Activated CD8-positive, alpha-beta T cell treated with anti-CD3 and anti-CD28 coated beads for 36 hours (primary cell): ENCODE results near the gene EOLA2. TPM values are rescaled to one million over a fixed set of nuclear protein-coding genes. Genes with fewer than 3 reads are reported as not detected.
"Not testable (repeated sequence)": the region's sequence is repeated elsewhere in the genome, so short reads cannot be mapped to it uniquely, and the experiment has no call there.

Experiments
- ATAC-seq: fragments of 200-7000 bp; cut with Tn5 transposase; one replicate; pipeline ENCODE4 v1.10.0; 2021; ENCODE audit warnings: mild to moderate bottlenecking, moderate library complexity
- CTCF ChIA-PET: fragments of 350-600 bp; sonication (Branson Sonifier 250); formaldehyde crosslinking; loops from one replicate; lab custom pipeline; 2021; ENCODE audit warnings: antibody characterized with exemption; lab: Charles Lee
- POLR2A ChIA-PET: fragments of 350-600 bp; sonication (Branson Sonifier 250); formaldehyde crosslinking; loops from one replicate; lab custom pipeline; 2021; ENCODE audit warnings: antibody characterized with exemption; lab: Charles Lee
- DNase-seq: peaks from one replicate; pipeline ENCODE4 v3.0.0-alpha.2; 2020
- H3K27ac Mint-ChIP-seq: one replicate; pipeline ENCODE4 v1.8.0; 2021; ENCODE audit warnings: mild to moderate bottlenecking, mixed read lengths
- H3K27me3 Mint-ChIP-seq: one replicate; pipeline ENCODE4 v1.8.0; 2021; ENCODE audit warnings: mixed read lengths
- H3K36me3 Mint-ChIP-seq: one replicate; pipeline ENCODE4 v1.8.0; 2021; ENCODE audit warnings: low read depth, mixed read lengths
- H3K4me1 Mint-ChIP-seq: one replicate; pipeline ENCODE4 v1.8.0; 2021; ENCODE audit warnings: low read depth, mixed read lengths
- H3K4me3 Mint-ChIP-seq: one replicate; pipeline ENCODE4 v1.8.0; 2021; ENCODE audit warnings: mild to moderate bottlenecking, moderate library complexity, mixed read lengths
- H3K9me3 Mint-ChIP-seq: one replicate; pipeline ENCODE4 v1.8.0; 2021; ENCODE audit warnings: mixed read lengths
- intact Hi-C: fragments of 100-400 bp; cut with micrococcal nuclease; formaldehyde crosslinking; loops from one replicate; pipeline ENCODE4 v1.10.0; 2022
- total RNA-seq, 2 experiments: library from RNA; stranded (reverse); gene quantifications; one replicate each; pipeline ENCODE4 v1.2.3, GENCODE V29; 2021

Gene EOLA2
- total RNA-seq, 2 experiments from 2014 or later: 23.2 to 25.8 TPM

DNA sequence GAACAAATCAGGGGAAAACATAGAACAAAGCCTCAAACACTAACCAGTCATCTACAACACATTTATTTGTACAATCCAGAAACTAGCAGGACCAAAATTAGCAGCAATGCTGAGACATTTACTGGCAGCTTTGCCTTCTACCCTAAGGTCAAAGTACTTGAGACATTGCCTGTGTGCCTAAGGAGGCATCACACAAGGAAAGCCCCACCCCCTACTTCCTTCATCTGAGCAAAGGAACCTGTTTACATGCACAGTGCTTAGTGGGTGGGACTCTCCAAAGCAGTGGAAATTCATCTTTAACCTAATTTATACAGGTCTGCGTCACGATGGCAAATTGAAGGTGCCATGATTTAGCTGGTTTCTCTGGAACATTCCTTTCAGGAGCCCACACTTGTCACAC, 6.1 kb downstream of the EOLA2 start:
- CTCF ChIA-PET: not testable (repeated sequence)

DNA sequence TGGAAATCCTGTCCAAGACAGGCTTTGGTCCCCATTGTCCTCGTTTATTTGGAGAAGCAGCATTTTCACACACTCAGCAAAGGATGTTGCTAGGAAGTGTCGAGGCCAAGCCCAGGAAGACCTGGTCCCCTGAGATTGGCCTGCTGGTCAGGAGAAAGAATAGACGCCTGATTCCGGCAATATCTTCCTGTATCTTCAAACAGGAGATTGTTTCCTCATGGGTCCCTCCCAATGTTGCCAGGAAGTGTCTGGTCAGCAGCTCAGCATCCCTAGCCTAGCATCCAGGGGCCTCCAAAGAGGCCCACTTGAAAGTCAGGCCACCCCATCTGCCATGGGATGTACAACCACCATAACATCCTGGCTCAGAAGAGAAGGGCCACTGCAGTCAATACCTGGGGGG, 6.9 kb downstream of the EOLA2 start:
- H3K9me3 Mint-ChIP-seq, ATAC-seq, H3K4me3 Mint-ChIP-seq, DNase-seq, H3K4me1 Mint-ChIP-seq, CTCF ChIA-PET, H3K27me3 Mint-ChIP-seq, H3K36me3 Mint-ChIP-seq, POLR2A ChIA-PET, H3K27ac Mint-ChIP-seq: not testable (repeated sequence)
- intact Hi-C loops: loop anchor here (10.0 kb wide), 2 partner anchors 387 to 427 kb away; partner anchors contain the start of genes EOLA1, HSFX3 and IDS

More for the DNA sequence above, 6.1 kb downstream of the EOLA2 start:
- POLR2A ChIA-PET, H3K4me1 Mint-ChIP-seq, ATAC-seq, H3K4me3 Mint-ChIP-seq, H3K9me3 Mint-ChIP-seq, H3K27me3 Mint-ChIP-seq, H3K36me3 Mint-ChIP-seq, H3K27ac Mint-ChIP-seq, DNase-seq: not testable (repeated sequence)
- intact Hi-C loops: loop anchor here (10.0 kb wide), 2 partner anchors 387 to 427 kb away; partner anchors contain the start of genes EOLA1, HSFX3 and IDS

DNA sequence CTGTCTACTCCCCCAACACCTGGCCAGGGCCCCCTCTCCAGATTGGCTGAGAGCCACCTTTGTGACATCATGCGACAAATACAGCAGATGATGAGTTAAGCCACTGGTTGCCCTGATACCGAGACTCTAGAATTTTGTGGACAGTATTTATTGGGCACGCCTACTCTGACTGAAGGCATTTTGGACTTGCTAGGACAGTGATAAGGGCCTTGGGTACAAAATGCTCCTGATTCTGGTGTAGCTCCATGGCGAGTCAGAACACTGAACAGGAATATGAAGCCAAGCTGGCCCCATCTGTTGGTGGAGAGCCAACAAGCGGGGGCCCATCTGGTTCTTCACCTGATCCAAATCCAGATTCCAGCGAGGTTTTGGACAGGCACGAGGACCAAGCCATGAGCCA, 8.9 kb downstream of the EOLA2 start, which contains the start of gene HSFX4:
HSFX4 (plus strand) TSS at position 174 of the 400 bp plus-strand sequence; CDS start at position 246, 72 bp downstream.
- POLR2A ChIA-PET, H3K36me3 Mint-ChIP-seq, H3K9me3 Mint-ChIP-seq, H3K4me1 Mint-ChIP-seq, ATAC-seq, CTCF ChIA-PET, intact Hi-C loops, H3K27ac Mint-ChIP-seq, DNase-seq, H3K4me3 Mint-ChIP-seq, H3K27me3 Mint-ChIP-seq: not testable (repeated sequence)

DNA sequence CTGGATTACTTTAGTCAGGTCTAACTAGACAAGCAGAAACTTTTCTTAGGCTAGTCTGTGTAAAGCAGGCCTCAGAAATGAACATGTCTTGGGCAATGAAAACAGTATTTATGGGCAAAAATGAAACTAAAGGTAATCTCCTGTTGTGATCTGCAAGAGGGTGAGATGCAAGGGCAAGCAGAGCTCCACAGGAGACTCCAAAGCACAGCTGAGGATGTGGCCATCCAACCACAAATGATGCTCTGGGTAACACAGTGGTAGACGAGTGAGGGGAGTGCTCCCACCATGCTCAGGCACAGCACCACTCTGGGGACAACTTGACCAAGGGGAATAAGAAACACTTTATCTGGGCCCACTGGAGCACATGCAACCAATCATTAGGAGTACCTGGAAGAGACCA, 9.7 kb downstream of the EOLA2 start:
- H3K27ac Mint-ChIP-seq, intact Hi-C loops, H3K4me3 Mint-ChIP-seq, CTCF ChIA-PET, H3K27me3 Mint-ChIP-seq, DNase-seq, ATAC-seq, H3K36me3 Mint-ChIP-seq, H3K4me1 Mint-ChIP-seq, H3K9me3 Mint-ChIP-seq, POLR2A ChIA-PET: not testable (repeated sequence)

DNA sequence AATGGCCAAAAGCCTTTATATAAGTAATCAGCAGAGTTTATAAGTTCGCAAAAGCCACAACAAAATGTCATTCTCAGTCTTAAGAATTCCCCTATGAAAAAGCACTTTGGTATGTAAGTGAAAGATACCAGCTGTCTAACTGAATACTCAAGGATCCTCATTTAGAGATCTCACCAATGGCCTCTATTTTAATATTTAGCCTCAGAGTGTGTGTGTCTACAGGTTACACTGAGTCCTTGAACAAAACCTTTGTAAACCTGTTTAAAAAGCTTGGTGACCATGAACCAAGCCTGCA, 10.4 kb downstream of the EOLA2 start:
- H3K4me1 Mint-ChIP-seq, intact Hi-C loops, POLR2A ChIA-PET, H3K36me3 Mint-ChIP-seq, ATAC-seq, H3K9me3 Mint-ChIP-seq, CTCF ChIA-PET, DNase-seq, H3K4me3 Mint-ChIP-seq, H3K27ac Mint-ChIP-seq, H3K27me3 Mint-ChIP-seq: not testable (repeated sequence)

DNA sequence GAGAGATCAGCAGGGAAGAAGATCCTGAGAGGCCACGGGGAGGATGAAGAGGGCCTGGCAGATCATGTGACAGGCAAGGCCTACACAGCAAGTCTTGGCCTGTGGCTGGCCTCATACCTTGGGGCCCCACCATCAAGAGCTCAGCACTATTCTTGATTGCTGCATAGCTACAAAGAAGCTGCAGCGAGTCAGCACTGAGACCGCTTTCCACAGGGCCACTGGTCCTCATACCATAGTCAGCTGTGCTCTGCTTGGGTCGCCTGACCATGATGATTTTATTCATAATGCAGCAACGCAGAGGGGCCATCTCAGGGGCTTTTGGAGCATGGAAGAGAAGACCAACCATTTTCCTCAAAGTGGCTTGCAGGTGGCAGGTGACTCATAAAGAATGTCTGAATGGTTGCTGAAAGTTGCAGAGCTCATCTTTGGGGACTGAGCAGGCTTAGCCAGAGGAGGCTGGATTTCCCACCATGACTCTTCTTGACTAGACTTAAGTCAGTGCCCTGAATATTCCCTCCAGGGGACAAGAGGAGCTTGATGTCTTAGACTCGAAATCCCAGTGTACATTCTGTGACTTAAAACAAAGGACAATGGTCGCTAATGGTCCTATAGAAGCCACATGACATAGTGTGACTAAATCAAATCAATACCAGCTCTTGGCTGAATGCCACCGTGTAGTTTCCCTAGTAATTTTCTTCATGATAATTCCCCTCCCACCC, 10.9 kb downstream of the EOLA2 start:
- H3K4me3 Mint-ChIP-seq, CTCF ChIA-PET, H3K27me3 Mint-ChIP-seq, DNase-seq, intact Hi-C loops, H3K27ac Mint-ChIP-seq, H3K36me3 Mint-ChIP-seq, H3K4me1 Mint-ChIP-seq, POLR2A ChIA-PET, H3K9me3 Mint-ChIP-seq: not testable (repeated sequence)
- peak; percentile 61 for ATAC-seq

DNA sequence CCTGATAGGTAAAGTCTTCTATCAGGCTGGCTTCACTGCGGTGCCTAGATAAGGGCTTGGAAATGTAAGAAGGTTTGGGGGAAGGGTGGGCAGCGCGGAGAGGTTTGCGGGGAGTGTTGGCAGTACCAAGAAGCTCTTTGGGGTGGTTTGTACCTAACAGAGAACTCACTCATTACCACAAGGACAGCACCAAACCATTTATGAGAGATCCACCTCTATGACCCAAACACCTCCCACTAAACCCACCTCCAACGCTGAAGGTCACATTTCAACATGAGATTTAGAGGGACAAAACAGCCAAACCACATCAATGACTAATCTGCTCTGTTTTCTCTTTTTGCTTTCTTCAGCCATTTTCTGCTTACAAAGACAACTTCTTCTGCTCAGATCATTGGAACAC, 13.9 kb downstream of the EOLA2 start:
- H3K4me1 Mint-ChIP-seq, CTCF ChIA-PET, intact Hi-C loops: not testable (repeated sequence)

DNA sequence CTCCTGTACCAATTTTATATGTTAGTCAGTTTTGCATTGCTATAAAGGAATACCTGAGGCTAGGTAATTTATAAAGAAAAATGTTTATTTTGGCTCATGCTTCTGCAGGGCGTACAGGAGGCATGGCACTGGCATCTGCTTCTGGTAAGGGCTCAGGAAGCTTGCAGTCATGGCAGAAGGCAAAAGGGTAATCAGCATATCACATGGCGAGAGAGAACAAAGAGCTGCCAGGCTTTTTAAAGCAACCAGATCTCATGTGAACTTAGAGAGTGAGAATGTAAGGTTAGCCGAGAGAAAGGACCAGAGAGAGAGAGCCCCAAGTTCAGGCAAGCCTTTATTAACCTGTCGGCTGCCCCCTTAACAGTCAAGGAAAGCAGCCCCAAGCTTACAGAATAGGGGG, 14.5 kb downstream of the EOLA2 start:
- DNase-seq, H3K27ac Mint-ChIP-seq, intact Hi-C loops, H3K36me3 Mint-ChIP-seq, H3K9me3 Mint-ChIP-seq, CTCF ChIA-PET, H3K27me3 Mint-ChIP-seq, H3K4me3 Mint-ChIP-seq, ATAC-seq, H3K4me1 Mint-ChIP-seq, POLR2A ChIA-PET: not testable (repeated sequence)

More for the DNA sequence above, 13.9 kb downstream of the EOLA2 start:
- H3K9me3 Mint-ChIP-seq, H3K27ac Mint-ChIP-seq, H3K27me3 Mint-ChIP-seq, H3K36me3 Mint-ChIP-seq, POLR2A ChIA-PET, DNase-seq, H3K4me3 Mint-ChIP-seq: not testable (repeated sequence)
- ATAC-seq: peak; percentile 48
